NT2/D1 (cell line): ENCODE results near the gene LAMB2.

Experiments used
- SUZ12 ChIP-seq: IDR thresholded peaks from 2 replicates; pipeline ENCODE4 v1.6.1; 2011; ENCODE audit not compliant: insufficient read length, insufficient read depth; ENCODE audit errors: extremely low read depth
- YY1 ChIP-seq: IDR thresholded peaks from 2 replicates; pipeline ENCODE4 v1.6.1; 2011; ENCODE audit not compliant: insufficient read length, insufficient read depth
- ZNF274 ChIP-seq: IDR thresholded peaks from 2 replicates; pipeline ENCODE4 v1.6.1; 2011; ENCODE audit warnings: mild to moderate bottlenecking, low read depth, low read length

GRCh38 chr3:49079270-49079669 lies 53.6 kb downstream of the LAMB2 start:
- TF ChIP-seq SUZ12 (no peak), YY1 (no peak), ZNF274 (no peak)
